GM23338 (cell line): ENCODE results near the gene CAMTA1.

Experiments used
- CREB1 ChIP-seq: fragments of 250-450 bp; sonication (Bioruptor Pico); IDR thresholded peaks from 2 replicates; pipeline ENCODE4 v1.5.0; 2020; ENCODE audit warnings: low read depth, mild to moderate bottlenecking, moderate library complexity
- EZH2 ChIP-seq: fragments of 200-600 bp; sonication (generic); IDR thresholded peaks from one replicate; pipeline ENCODE4 v1.8.0; 2017; ENCODE audit warnings: antibody characterized with exemption, mild to moderate bottlenecking, low read depth; ENCODE audit not compliant: unreplicated experiment
- EZH2phosphoT487 ChIP-seq: fragments of 200-600 bp; sonication (generic); IDR thresholded peaks from one replicate; pipeline ENCODE4 v1.8.1; 2018; ENCODE audit warnings: antibody characterized with exemption; ENCODE audit not compliant: unreplicated experiment
- JUNB ChIP-seq: IDR thresholded peaks from one replicate; pipeline ENCODE4 v1.6.1; 2016; ENCODE audit warnings: antibody characterized with exemption; ENCODE audit not compliant: unreplicated experiment
- NANOG ChIP-seq: IDR thresholded peaks from 2 replicates; pipeline ENCODE4 v1.6.1; 2016; ENCODE audit warnings: antibody characterized with exemption, borderline replicate concordance
- POLR2AphosphoS5 ChIP-seq: IDR thresholded peaks from 2 replicates; pipeline ENCODE4 v1.6.1; 2016; ENCODE audit warnings: antibody characterized with exemption, low read depth
- STAT1 ChIP-seq: IDR thresholded peaks from one replicate; pipeline ENCODE4 v1.6.1; 2016; ENCODE audit warnings: antibody characterized with exemption; ENCODE audit not compliant: unreplicated experiment
- ZNF114 ChIP-seq: fragments of 250-450 bp; sonication (Bioruptor Pico); IDR thresholded peaks from 2 replicates; pipeline ENCODE4 v1.5.0; 2020; ENCODE audit warnings: mild to moderate bottlenecking, moderate library complexity
- ZNF331 ChIP-seq: fragments of 250-450 bp; sonication (Bioruptor Pico); IDR thresholded peaks from 2 replicates; pipeline ENCODE4 v1.5.0; 2020; ENCODE audit warnings: low read depth, mild to moderate bottlenecking, moderate library complexity
- TF ChIP-seq, protein P1 (sequence below), 2 experiments: fragments of 200-600 bp in 1 of 2; sonication (generic) in 1 of 2; conservative IDR thresholded peaks; 2 replicates each; pipeline versions ENCODE4 v1.5.1 to v1.6.1; 2016 to 2017; ENCODE audit warnings: antibody characterized with exemption in 2 of 2, low read depth in 2 of 2, mild to moderate bottlenecking in 2 of 2, moderate library complexity in 1 of 2
- TF ChIP-seq, protein P2 (sequence below): IDR thresholded peaks from one replicate; pipeline ENCODE4 v1.6.1; 2018; ENCODE audit warnings: antibody characterized with exemption; ENCODE audit not compliant: unreplicated experiment
- TF ChIP-seq, protein P3 (sequence below): fragments of 250-450 bp; sonication (Bioruptor Pico); IDR thresholded peaks from 2 replicates; pipeline ENCODE4 v1.5.0; 2020; ENCODE audit warnings: mild to moderate bottlenecking, moderate library complexity
- TF ChIP-seq, protein P4 (sequence below): IDR thresholded peaks from 2 replicates; pipeline ENCODE4 v1.6.1; 2016; ENCODE audit warnings: antibody characterized with exemption

DNA sequence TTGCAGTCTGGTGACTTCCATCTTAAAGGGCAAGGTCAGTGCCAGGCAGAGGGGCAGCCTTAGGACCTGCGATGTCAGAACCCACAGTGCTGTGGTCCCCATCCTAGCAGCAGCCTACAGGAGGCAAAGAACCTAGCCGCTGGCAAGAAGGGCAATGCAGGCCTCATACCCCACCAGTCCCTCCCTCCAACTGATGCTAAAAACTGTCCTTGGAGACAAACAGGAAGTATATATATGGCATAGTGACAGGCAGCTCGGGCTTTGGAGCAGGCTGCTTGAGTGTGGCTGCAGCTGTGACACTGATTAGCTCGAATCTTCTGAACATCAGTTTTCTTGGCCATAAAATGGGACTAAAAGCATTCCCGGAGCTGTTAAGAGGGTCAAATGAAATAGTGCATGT lies 829.9 kb downstream of the CAMTA1 start:
- TF ChIP-seq EZH2 (no peak), EZH2phosphoT487 (no peak), STAT1 (no peak), POLR2AphosphoS5 (no peak), CREB1 (CRISPR knock-in tag) (no peak), NANOG (no peak), ZNF114 (CRISPR knock-in tag) (no peak), ZNF331 (CRISPR knock-in tag) (no peak), JUNB (no peak)
- TF ChIP-seq, protein P1, sequence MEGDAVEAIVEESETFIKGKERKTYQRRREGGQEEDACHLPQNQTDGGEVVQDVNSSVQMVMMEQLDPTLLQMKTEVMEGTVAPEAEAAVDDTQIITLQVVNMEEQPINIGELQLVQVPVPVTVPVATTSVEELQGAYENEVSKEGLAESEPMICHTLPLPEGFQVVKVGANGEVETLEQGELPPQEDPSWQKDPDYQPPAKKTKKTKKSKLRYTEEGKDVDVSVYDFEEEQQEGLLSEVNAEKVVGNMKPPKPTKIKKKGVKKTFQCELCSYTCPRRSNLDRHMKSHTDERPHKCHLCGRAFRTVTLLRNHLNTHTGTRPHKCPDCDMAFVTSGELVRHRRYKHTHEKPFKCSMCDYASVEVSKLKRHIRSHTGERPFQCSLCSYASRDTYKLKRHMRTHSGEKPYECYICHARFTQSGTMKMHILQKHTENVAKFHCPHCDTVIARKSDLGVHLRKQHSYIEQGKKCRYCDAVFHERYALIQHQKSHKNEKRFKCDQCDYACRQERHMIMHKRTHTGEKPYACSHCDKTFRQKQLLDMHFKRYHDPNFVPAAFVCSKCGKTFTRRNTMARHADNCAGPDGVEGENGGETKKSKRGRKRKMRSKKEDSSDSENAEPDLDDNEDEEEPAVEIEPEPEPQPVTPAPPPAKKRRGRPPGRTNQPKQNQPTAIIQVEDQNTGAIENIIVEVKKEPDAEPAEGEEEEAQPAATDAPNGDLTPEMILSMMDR (conservative IDR thresholded peaks at IDR 0.05; ENCODE audit: low read depth in 2 of 2) = no peak
- TF ChIP-seq, protein P2, sequence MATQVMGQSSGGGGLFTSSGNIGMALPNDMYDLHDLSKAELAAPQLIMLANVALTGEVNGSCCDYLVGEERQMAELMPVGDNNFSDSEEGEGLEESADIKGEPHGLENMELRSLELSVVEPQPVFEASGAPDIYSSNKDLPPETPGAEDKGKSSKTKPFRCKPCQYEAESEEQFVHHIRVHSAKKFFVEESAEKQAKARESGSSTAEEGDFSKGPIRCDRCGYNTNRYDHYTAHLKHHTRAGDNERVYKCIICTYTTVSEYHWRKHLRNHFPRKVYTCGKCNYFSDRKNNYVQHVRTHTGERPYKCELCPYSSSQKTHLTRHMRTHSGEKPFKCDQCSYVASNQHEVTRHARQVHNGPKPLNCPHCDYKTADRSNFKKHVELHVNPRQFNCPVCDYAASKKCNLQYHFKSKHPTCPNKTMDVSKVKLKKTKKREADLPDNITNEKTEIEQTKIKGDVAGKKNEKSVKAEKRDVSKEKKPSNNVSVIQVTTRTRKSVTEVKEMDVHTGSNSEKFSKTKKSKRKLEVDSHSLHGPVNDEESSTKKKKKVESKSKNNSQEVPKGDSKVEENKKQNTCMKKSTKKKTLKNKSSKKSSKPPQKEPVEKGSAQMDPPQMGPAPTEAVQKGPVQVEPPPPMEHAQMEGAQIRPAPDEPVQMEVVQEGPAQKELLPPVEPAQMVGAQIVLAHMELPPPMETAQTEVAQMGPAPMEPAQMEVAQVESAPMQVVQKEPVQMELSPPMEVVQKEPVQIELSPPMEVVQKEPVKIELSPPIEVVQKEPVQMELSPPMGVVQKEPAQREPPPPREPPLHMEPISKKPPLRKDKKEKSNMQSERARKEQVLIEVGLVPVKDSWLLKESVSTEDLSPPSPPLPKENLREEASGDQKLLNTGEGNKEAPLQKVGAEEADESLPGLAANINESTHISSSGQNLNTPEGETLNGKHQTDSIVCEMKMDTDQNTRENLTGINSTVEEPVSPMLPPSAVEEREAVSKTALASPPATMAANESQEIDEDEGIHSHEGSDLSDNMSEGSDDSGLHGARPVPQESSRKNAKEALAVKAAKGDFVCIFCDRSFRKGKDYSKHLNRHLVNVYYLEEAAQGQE = no peak
- TF ChIP-seq, protein P3, sequence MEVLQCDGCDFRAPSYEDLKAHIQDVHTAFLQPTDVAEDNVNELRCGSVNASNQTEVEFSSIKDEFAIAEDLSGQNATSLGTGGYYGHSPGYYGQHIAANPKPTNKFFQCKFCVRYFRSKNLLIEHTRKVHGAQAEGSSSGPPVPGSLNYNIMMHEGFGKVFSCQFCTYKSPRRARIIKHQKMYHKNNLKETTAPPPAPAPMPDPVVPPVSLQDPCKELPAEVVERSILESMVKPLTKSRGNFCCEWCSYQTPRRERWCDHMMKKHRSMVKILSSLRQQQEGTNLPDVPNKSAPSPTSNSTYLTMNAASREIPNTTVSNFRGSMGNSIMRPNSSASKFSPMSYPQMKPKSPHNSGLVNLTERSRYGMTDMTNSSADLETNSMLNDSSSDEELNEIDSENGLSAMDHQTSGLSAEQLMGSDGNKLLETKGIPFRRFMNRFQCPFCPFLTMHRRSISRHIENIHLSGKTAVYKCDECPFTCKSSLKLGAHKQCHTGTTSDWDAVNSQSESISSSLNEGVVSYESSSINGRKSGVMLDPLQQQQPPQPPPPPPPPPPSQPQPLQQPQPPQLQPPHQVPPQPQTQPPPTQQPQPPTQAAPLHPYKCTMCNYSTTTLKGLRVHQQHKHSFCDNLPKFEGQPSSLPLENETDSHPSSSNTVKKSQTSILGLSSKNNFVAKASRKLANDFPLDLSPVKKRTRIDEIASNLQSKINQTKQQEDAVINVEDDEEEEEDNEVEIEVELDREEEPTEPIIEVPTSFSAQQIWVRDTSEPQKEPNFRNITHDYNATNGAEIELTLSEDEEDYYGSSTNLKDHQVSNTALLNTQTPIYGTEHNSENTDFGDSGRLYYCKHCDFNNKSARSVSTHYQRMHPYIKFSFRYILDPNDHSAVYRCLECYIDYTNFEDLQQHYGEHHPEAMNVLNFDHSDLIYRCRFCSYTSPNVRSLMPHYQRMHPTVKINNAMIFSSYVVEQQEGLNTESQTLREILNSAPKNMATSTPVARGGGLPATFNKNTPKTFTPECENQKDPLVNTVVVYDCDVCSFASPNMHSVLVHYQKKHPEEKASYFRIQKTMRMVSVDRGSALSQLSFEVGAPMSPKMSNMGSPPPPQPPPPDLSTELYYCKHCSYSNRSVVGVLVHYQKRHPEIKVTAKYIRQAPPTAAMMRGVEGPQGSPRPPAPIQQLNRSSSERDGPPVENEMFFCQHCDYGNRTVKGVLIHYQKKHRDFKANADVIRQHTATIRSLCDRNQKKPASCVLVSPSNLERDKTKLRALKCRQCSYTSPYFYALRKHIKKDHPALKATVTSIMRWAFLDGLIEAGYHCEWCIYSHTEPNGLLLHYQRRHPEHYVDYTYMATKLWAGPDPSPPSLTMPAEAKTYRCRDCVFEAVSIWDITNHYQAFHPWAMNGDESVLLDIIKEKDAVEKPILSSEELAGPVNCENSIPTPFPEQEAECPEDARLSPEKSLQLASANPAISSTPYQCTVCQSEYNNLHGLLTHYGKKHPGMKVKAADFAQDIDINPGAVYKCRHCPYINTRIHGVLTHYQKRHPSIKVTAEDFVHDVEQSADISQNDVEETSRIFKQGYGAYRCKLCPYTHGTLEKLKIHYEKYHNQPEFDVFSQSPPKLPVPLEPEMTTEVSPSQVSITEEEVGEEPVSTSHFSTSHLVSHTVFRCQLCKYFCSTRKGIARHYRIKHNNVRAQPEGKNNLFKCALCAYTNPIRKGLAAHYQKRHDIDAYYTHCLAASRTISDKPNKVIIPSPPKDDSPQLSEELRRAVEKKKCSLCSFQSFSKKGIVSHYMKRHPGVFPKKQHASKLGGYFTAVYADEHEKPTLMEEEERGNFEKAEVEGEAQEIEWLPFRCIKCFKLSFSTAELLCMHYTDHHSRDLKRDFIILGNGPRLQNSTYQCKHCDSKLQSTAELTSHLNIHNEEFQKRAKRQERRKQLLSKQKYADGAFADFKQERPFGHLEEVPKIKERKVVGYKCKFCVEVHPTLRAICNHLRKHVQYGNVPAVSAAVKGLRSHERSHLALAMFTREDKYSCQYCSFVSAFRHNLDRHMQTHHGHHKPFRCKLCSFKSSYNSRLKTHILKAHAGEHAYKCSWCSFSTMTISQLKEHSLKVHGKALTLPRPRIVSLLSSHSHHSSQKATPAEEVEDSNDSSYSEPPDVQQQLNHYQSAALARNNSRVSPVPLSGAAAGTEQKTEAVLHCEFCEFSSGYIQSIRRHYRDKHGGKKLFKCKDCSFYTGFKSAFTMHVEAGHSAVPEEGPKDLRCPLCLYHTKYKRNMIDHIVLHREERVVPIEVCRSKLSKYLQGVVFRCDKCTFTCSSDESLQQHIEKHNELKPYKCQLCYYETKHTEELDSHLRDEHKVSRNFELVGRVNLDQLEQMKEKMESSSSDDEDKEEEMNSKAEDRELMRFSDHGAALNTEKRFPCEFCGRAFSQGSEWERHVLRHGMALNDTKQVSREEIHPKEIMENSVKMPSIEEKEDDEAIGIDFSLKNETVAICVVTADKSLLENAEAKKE = no peak
- TF ChIP-seq, protein P4, sequence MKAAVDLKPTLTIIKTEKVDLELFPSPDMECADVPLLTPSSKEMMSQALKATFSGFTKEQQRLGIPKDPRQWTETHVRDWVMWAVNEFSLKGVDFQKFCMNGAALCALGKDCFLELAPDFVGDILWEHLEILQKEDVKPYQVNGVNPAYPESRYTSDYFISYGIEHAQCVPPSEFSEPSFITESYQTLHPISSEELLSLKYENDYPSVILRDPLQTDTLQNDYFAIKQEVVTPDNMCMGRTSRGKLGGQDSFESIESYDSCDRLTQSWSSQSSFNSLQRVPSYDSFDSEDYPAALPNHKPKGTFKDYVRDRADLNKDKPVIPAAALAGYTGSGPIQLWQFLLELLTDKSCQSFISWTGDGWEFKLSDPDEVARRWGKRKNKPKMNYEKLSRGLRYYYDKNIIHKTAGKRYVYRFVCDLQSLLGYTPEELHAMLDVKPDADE = no peak
